Stimulated activated CD4-positive, alpha-beta T cell treated with anti-CD3 and anti-CD28 coated beads, Interleukin-15, amount 100 ng/mL, for 1 hour (primary cell): ENCODE data around the gene SLC7A14.

Experiments used
- DNase-seq, 2 donors: peaks; one replicate each; pipeline ENCODE4 v3.0.0-alpha.2; 2020; ENCODE audit warnings: low read depth in 1 of 2, low spot score in 1 of 2

SLC7A14 gene

GRCh38 chr3:170539897-170540296, 46.0 kb downstream of the SLC7A14 start:
- no peak for DNase-seq

DNA sequence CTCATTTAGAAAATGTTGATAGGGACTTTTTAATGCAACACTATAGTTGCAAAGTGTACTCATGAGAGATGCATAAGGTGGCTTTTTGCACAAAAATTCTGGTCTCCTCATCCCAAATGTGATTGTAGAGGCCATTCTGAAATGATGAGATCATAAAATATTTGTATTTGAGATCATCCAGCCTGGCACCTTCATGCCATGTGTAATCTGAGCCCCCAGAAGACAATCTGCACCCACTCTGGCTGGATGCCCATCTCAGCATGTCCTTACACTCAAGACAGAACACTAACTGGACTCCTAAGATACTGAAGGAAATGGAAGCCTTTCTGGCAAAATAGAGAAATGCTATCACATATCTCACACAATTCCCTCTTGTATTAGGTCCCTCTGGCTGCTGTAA, 49.2 kb downstream of the SLC7A14 start:
- no peak for DNase-seq

DNA sequence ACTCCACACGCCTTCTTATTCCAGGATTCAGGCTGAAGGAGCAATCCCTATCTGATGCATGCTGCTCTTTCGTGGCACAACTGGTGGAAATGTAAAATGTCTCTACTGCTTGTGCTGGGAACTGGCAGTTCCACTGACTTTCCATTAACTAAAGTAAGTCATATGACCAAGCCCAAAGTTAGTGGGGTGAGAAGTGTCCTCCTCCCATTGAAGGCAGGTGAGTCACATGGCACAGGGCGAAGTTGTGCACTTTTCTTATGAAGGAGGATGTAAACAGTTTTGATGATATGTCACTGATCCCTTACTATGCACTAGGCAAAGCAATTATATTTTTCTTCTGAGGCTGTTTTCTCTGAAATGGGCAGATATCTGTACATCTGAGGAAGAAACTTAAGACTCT, 51.6 kb downstream of the SLC7A14 start:
- no peak for DNase-seq

- no peak for DNase-seq
These were observed 53.3 kb downstream of the SLC7A14 start for GRCh38 chr3:170532573-170532972.

DNA sequence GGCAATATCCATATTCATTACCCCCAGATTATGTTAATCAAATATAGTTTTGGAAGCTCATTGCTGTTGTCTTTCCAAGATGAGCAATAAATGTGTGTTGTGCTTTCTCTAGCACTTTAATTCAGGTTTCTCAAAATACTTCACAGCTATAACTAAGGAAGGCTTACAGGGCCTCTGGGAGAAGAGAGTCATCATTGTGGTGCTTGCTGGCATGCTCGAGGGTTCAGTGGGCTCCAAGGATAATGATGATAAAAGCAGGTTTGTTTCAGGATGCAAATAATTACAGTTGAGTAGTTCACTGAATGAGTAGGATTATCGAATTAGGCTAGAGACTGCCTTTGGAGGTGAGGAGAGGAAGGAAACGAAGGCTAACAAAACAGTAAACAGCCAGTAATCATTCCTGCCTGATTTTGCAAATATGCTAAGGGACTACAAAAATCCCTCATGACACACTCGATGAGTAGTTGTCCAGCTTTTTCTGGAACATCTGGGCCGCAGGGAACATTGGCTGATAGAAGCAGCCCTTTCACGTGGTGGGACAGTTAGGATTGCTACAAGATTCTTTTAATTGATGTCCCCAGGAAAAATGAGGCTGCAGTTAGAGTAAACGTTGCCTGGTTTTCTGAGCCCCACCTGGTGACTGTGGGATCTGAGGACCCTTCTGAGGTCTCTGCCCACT, 54.1 kb downstream of the SLC7A14 start:
- no peak for DNase-seq

DNA sequence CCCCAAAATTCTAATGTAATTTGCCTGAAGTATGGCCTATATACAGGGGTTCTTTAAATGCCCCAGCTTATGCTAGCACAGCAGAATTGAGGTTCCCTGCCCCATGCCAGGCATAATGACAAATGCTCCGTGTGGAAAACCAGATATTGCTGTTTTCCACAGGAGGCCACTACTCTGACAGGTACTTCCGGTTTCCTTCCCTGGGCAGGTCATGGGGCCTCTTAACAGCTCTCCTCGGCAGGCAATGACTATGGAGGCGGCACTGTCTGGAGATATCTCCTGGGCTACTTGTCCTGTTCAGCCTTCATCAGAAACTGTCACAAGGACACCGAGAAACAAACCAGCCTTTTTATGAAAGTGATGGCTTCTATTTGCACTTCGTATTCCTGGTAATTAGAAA, 54.8 kb downstream of the SLC7A14 start:
- no peak for DNase-seq

DNA sequence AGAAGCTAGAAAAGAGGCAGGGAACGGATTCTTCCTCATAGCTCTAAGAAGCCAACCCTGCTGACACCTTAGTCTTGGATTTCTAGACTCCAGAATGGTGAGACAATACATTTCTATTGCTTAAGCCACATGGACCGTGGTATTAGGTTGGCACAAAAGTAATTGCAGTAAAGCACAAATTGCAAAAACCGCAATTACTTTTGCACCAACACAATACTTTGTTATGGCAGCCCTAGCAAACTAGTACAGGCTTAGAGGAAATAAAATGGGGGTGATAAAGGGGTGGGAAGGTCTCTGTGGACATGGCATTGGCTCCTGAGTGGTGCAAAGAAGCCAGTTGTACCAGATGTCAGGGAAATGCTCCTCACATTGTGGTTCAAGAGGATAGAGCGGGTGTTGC, 56.0 kb downstream of the SLC7A14 start:
- no peak for DNase-seq

GRCh38 chr3:170529346-170529745, 56.5 kb downstream of the SLC7A14 start:
- no peak for DNase-seq

- no peak for DNase-seq
These were observed 57.1 kb downstream of the SLC7A14 start for GRCh38 chr3:170528726-170529125.

DNA sequence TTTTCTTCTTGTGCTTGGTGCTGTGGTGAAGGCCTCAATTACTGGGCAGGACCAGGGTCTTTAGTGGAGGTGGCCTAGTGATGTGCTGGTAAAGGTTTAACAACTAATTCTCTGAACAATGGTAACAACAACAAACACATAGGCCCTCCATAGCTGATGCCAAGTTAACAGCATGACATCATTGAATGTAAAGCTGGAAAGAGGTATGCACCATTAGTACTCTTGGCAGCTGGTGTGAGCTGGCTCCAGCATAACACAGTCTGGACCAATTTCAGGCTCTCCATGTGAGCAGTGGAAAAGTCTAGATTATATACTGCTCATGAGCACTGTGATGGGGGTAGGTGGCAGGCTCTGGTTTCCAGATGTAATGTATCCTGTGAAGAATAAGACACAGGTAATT, 61.8 kb downstream of the SLC7A14 start:
- no peak for DNase-seq

- DNase-seq = no peak
These were observed 62.6 kb downstream of the SLC7A14 start for GRCh38 chr3:170523248-170523647.

DNA sequence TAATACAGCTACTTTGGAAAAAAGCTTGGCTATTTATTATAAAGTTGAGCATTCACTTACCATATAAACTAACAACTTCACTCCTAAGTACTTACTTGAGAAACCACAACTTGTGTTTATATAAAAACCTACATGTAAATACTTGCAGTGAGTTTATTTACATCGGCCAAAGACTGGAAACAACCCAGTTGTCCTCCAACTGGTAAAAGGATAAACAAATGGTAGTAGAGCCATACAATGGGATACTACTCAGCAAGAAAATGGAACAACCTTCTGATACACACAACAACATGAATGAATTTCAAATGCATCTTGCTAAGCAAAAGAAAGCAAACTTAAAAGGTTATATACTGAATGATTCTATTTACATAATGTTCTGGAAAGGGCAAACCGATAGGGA, 63.7 kb downstream of the SLC7A14 start:
- no peak for DNase-seq

DNA sequence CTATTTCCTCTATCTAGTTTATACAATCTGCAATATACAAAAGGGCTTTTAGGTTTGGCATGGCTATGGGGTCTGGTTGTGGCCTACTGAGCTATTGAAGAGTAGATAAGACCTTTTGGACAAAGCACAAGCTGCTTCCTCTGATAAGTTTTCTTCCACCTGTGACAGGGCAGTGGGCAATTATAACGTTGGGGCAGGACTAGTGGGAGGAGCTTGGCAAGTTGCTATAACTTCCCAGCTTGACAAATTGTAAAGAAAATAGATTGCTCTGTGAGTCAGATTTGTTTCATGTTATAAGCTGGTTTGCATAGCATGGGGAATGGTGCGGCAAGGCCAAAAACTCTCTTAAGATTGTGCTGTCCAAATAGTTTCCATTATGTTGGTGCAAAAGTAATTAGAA, 64.9 kb downstream of the SLC7A14 start:
- no peak for DNase-seq

GRCh38 chr3:170517242-170517945, 68.5 kb downstream of the SLC7A14 start:
- no peak for DNase-seq

DNA sequence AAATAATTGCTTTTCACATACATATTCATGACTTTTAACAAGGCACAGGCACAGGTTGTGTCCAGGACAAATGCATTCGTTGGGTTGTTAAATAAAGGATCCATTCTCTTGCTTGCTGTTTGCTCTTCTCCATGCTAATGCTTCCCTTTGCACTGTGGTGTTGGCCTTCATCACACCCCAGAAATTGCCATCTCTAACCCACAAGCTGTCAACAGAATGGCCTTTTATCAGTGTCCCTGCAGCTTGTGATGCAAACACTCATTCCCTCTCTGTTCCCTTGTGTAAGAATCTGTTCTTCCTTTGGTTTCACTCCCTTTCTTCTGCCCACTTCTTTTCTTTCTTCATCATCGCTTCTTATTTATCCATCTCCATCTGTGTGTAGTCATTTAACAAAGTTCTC, 72.2 kb downstream of the SLC7A14 start:
- no peak for DNase-seq

DNA sequence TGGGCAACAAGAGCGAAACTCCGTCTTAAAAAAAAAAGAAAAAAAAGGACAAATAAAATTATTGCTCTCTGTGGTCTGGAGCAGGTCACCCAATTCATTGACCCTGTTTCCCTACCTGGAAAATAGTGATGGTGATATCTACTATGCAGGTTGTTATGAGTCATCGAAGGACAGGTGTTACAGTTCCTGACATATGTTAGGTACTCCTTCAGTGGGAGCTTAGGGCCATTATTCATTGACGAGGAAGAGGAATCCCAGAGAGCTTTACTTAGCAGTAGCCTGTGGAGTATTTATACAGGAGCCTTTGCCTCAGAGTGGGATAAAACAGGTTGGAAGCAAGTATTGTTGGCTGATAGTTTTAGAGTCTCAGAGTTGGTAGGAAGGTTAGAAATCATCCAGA, 74.5 kb downstream of the SLC7A14 start:
- DNase-seq = no peak

GRCh38 chr3:170508839-170509238, 77.0 kb downstream of the SLC7A14 start:
- DNase-seq = no peak

DNA sequence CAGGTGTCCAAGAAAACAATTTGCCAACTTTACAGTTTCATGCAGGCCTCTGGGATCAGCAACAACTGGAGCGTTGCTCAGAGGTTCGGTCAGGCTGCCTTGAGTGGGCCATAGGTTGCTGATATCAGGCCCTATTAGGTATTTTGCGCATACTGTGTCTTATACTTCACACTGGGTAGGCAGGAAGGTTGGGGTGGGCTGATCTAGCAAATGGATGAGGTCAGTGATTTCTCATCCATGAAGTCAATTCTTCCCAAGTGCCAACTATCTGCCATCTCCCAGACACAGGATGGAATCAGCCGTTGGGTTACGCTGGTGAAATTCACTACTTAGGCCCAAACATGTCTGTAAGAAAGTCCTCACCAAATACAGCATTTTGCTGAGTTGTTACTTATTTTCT, 77.6 kb downstream of the SLC7A14 start:
- no peak for DNase-seq

- no peak for DNase-seq
These were observed 78.8 kb downstream of the SLC7A14 start for GRCh38 chr3:170507063-170507462.

- DNase-seq = no peak
These were observed 79.3 kb downstream of the SLC7A14 start for GRCh38 chr3:170506556-170506955.

- DNase-seq = no peak
These were observed 83.6 kb downstream of the SLC7A14 start for GRCh38 chr3:170502297-170502696.

- no peak for DNase-seq
These were observed 84.9 kb downstream of the SLC7A14 start for GRCh38 chr3:170500995-170501394.

DNA sequence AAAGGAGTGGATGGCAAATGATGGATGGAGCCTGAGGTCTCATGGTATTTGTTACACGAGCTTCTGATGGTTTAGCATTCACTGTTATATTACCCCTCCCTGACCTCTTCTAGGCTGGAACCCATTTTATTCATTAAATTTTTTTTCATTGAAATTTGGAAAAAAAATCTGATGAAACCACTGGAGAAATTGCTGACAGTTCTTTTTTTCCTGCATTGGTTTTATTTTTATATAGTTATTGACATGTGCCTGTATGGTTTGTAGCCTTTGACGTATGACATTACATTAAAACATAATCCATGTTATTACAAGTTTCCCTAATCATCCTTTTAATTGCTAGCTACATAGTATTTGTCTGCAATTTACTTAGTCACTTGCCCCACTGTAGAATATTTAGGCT, 85.4 kb downstream of the SLC7A14 start:
- no peak for DNase-seq
